KMS-11 (cell line): ENCODE measurements around the gene ULK1.

Experiments used
- H2AFZ ChIP-seq: fragments of 200-600 bp; sonication (generic); 2 replicates; pipeline ENCODE4 v1.6.1; 2016; ENCODE audit warnings: antibody characterized with exemption, mixed run types, low read depth
- H3K27ac ChIP-seq: fragments of 200-600 bp; sonication (generic); 2 replicates; pipeline ENCODE4 v1.6.1; 2016; ENCODE audit warnings: mild to moderate bottlenecking, mixed run types
- H3K27me3 ChIP-seq: fragments of 200-600 bp; sonication (generic); 2 replicates; pipeline ENCODE4 v1.6.1; 2017; ENCODE audit warnings: mild to moderate bottlenecking, low read depth, mixed run types, moderate library complexity; ENCODE audit not compliant: insufficient read depth
- H3K36me3 ChIP-seq: fragments of 200-600 bp; sonication (generic); 2 replicates; pipeline ENCODE4 v1.6.1; 2017; ENCODE audit warnings: mild to moderate bottlenecking, mixed run types; ENCODE audit not compliant: insufficient read depth
- H3K4me1 ChIP-seq: fragments of 200-600 bp; sonication (generic); 2 replicates; pipeline ENCODE4 v1.6.1; 2016; ENCODE audit warnings: mild to moderate bottlenecking, low read depth, mixed run types; ENCODE audit not compliant: poor library complexity, severe bottlenecking
- H3K4me2 ChIP-seq: fragments of 200-600 bp; sonication (generic); 2 replicates; pipeline ENCODE4 v1.7.0; 2016; ENCODE audit warnings: mild to moderate bottlenecking, mixed run types
- H3K4me3 ChIP-seq: fragments of 200-600 bp; sonication (generic); IDR thresholded peaks from 2 replicates; pipeline ENCODE4 v1.6.1; 2017; ENCODE audit warnings: low read depth, low read length, mixed read lengths; ENCODE audit not compliant: insufficient read depth
- H3K79me2 ChIP-seq: fragments of 200-600 bp; sonication (generic); 2 replicates; pipeline ENCODE4 v1.6.1; 2016; ENCODE audit warnings: low read depth, mixed run types; ENCODE audit not compliant: insufficient read depth
- H3K9ac ChIP-seq: fragments of 200-600 bp; sonication (generic); 2 replicates; pipeline ENCODE4 v1.6.1; 2016; ENCODE audit warnings: mild to moderate bottlenecking, mixed run types
- H4K20me1 ChIP-seq: fragments of 200-600 bp; sonication (generic); 2 replicates; pipeline ENCODE4 v1.6.1; 2016; ENCODE audit warnings: mild to moderate bottlenecking, mixed run types; ENCODE audit not compliant: insufficient read depth
- CTCF ChIP-seq: fragments of 200-600 bp; sonication (generic); conservative IDR thresholded peaks from 2 replicates; pipeline ENCODE4 v1.6.1; 2017; ENCODE audit warnings: low read depth, mild to moderate bottlenecking, antibody characterized with exemption, low read length, moderate library complexity, mixed read lengths

ULK1 gene

GRCh38 chr12:131941116-131941986 is 46.9 kb downstream of the ULK1 start:
- no peak overlapping the region for H3K4me2 ChIP-seq
- H2AFZ ChIP-seq: no peak overlapping the region
- no peaks in the 10 kb centered on the region for H4K20me1 ChIP-seq
- no peak overlapping the region for H3K27ac ChIP-seq
- H3K4me3 ChIP-seq: no peak overlapping the region
- TF ChIP-seq CTCF: no peak
- no peaks in the 10 kb centered on the region for H3K36me3 ChIP-seq
- H3K4me1 ChIP-seq: no peaks in the 10 kb centered on the region
- no peaks in the 10 kb centered on the region for H3K79me2 ChIP-seq
- no peaks in the 10 kb centered on the region for H3K27me3 ChIP-seq
- no peak overlapping the region for H3K9ac ChIP-seq

- H3K36me3 ChIP-seq: no peaks in the 10 kb centered on the region
- no peak overlapping the region for H3K4me3 ChIP-seq
- no peaks in the 10 kb centered on the region for H3K4me1 ChIP-seq
- H3K9ac ChIP-seq: no peak overlapping the region
- H4K20me1 ChIP-seq: no peaks in the 10 kb centered on the region
- H3K4me2 ChIP-seq: no peak overlapping the region
- no peaks in the 10 kb centered on the region for H3K79me2 ChIP-seq
- no peak for TF ChIP-seq CTCF
- no peak overlapping the region for H2AFZ ChIP-seq
- no peaks in the 10 kb centered on the region for H3K27me3 ChIP-seq
- no peak overlapping the region for H3K27ac ChIP-seq
These were observed 47.5 kb downstream of the ULK1 start for GRCh38 chr12:131941987-131942341.

- Histone ChIP-seq H3K4me1 (peaks cover 4% of the 10 kb centered on the region), H3K36me3 (no peaks in the 10 kb centered on the region), H4K20me1 (no peaks in the 10 kb centered on the region), H2AFZ (no peak overlapping the region), H3K27ac (no peak overlapping the region), H3K27me3 (no peaks in the 10 kb centered on the region), H3K9ac (no peak overlapping the region), H3K4me2 (no peak overlapping the region), H3K79me2 (no peaks in the 10 kb centered on the region), H3K4me3 (no peak overlapping the region)
- TF ChIP-seq CTCF: no peak
These were observed 48.2 kb downstream of the ULK1 start for GRCh38 chr12:131942671-131943070.

GRCh38 chr12:131943389-131943788 is 49.0 kb downstream of the ULK1 start:
- Histone ChIP-seq H3K9ac (no peak overlapping the region), H3K79me2 (no peaks in the 10 kb centered on the region), H2AFZ (no peak overlapping the region), H3K36me3 (no peaks in the 10 kb centered on the region), H4K20me1 (no peaks in the 10 kb centered on the region), H3K4me2 (no peak overlapping the region), H3K4me1 (peaks cover 9% of the 10 kb centered on the region), H3K27me3 (no peaks in the 10 kb centered on the region), H3K27ac (no peak overlapping the region), H3K4me3 (no peak overlapping the region)
- no peak for TF ChIP-seq CTCF
